HepG2 (cell line): ENCODE measurements around the gene TYMP. TPM values are rescaled to one million over a fixed set of nuclear protein-coding genes. Genes with fewer than 3 reads are reported as not detected.

Experiments
- ATF4 ChIP-seq, 2 experiments: fragments of 450-650 bp in 1 of 2; sonication (generic) in 1 of 2; formaldehyde crosslinking; IDR thresholded peaks; 2 replicates each; pipeline versions ENCODE4 v1.5.0 to v1.8.0; 2020 to 2022; ENCODE audit warnings: mild to moderate bottlenecking in 1 of 2, missing genetic modification reagents in 1 of 2
- E2F2 ChIP-seq: sonication (generic); formaldehyde crosslinking; IDR thresholded peaks from 2 replicates; pipeline ENCODE4 v1.4.0; 2020; ENCODE audit warnings: missing genetic modification reagents, borderline replicate concordance
- ELF4 ChIP-seq: sonication (generic); formaldehyde crosslinking; IDR thresholded peaks from 2 replicates; pipeline ENCODE4 v1.5.0; 2020; ENCODE audit warnings: missing genetic modification reagents, mild to moderate bottlenecking, moderate library complexity, borderline replicate concordance
- HOXA3 ChIP-seq: sonication (generic); formaldehyde crosslinking; IDR thresholded peaks from 2 replicates; pipeline ENCODE4 v1.5.0; 2020; ENCODE audit warnings: missing genetic modification reagents
- MTA3 ChIP-seq: sonication (generic); formaldehyde crosslinking; IDR thresholded peaks from 2 replicates; pipeline ENCODE4 v1.4.0; 2020; ENCODE audit warnings: missing genetic modification reagents
- NBN ChIP-seq: fragments of 450-650 bp; conservative IDR thresholded peaks from 2 replicates; pipeline ENCODE4 v1.6.1; 2017
- NCOA5 ChIP-seq: sonication (generic); formaldehyde crosslinking; IDR thresholded peaks from 2 replicates; pipeline ENCODE4 v1.4.0; 2020; ENCODE audit warnings: missing genetic modification reagents
- NFE2L1 ChIP-seq: sonication (generic); formaldehyde crosslinking; IDR thresholded peaks from 2 replicates; pipeline ENCODE4 v1.4.0; 2020; ENCODE audit warnings: missing genetic modification reagents, mild to moderate bottlenecking, borderline replicate concordance
- ONECUT2 ChIP-seq: sonication (generic); formaldehyde crosslinking; IDR thresholded peaks from 2 replicates; pipeline ENCODE4 v1.4.0; 2020; ENCODE audit warnings: missing genetic modification reagents
- RCOR2 ChIP-seq: IDR thresholded peaks from 2 replicates; pipeline ENCODE4 v1.6.1; 2016; ENCODE audit warnings: missing biosample characterization, missing genetic modification reagents
- RORA ChIP-seq: sonication (generic); formaldehyde crosslinking; IDR thresholded peaks from 2 replicates; pipeline ENCODE4 v1.5.0; 2020; ENCODE audit warnings: mild to moderate bottlenecking, missing genetic modification reagents, moderate library complexity
- RXRB ChIP-seq: IDR thresholded peaks from 2 replicates; pipeline ENCODE4 v1.6.1; 2016; ENCODE audit warnings: borderline replicate concordance, missing genetic modification reagents, missing compliant biosample characterization
- SRSF4 ChIP-seq: fragments of 200-400 bp; formaldehyde crosslinking; IDR thresholded peaks from one replicate; pipeline ENCODE4 v1.6.1; 2018; ENCODE audit warnings: mild to moderate bottlenecking, low read depth, low read length, moderate library complexity; ENCODE audit not compliant: poor library complexity, severe bottlenecking
- TCF7 ChIP-seq: sonication (generic); IDR thresholded peaks from 2 replicates; pipeline ENCODE4 v1.6.1; 2016; ENCODE audit warnings: antibody characterized with exemption, low read depth
- TMF1 ChIP-seq: sonication (generic); formaldehyde crosslinking; IDR thresholded peaks from 2 replicates; pipeline ENCODE4 v1.8.1; 2022; ENCODE audit warnings: low read depth, missing genetic modification reagents
- YEATS2 ChIP-seq: sonication (generic); formaldehyde crosslinking; IDR thresholded peaks from 2 replicates; pipeline ENCODE4 v1.4.0; 2020; ENCODE audit warnings: missing genetic modification reagents, borderline replicate concordance
- ZBTB21 ChIP-seq: sonication (generic); formaldehyde crosslinking; IDR thresholded peaks from 2 replicates; pipeline ENCODE4 v1.4.0; 2020; ENCODE audit warnings: missing genetic modification reagents
- ZEB1 ChIP-seq: IDR thresholded peaks from 2 replicates; pipeline ENCODE4 v1.6.1; 2012; ENCODE audit warnings: mild to moderate bottlenecking, low read depth, inconsistent platforms; ENCODE audit not compliant: insufficient replicate concordance
- ZNF34 ChIP-seq: sonication (generic); formaldehyde crosslinking; IDR thresholded peaks from 2 replicates; pipeline ENCODE4 v1.4.0; 2020; ENCODE audit warnings: mild to moderate bottlenecking, missing genetic modification reagents, borderline replicate concordance
- ZNF577 ChIP-seq: sonication (generic); formaldehyde crosslinking; IDR thresholded peaks from 2 replicates; pipeline ENCODE4 v1.4.0; 2020; ENCODE audit warnings: mild to moderate bottlenecking, low read depth, missing genetic modification reagents, borderline replicate concordance
- ZSCAN21 ChIP-seq: sonication (generic); formaldehyde crosslinking; IDR thresholded peaks from 2 replicates; pipeline ENCODE4 v1.8.0; 2022; ENCODE audit warnings: mild to moderate bottlenecking, missing genetic modification reagents, moderate library complexity, borderline replicate concordance
- polyA plus RNA-seq, 8 experiments: library from polyadenylated mRNA; depleted of rRNA in 3 of 8; stranded (reverse) in 7 of 8; unstranded in 1 of 8; fragments of >200 nt; fragmentation: Illumina TruSeq in 4 of 8; extraction: Trizol in 4 of 8; gene quantifications; 2 replicates each; pipeline versions ENCODE4 v1.2.1 to v1.2.3, GENCODE V29; 2011 to 2016; ENCODE audit warnings: low read depth in 4 of 8, missing spikeins in 1 of 8, mixed read lengths in 1 of 8; ENCODE audit not compliant: insufficient read depth in 1 of 8
- total RNA-seq, 5 experiments: library from RNA; depleted of rRNA; stranded (reverse); fragments of >200 nt; fragmentation: Illumina TruSeq; extraction: Trizol; gene quantifications; 2 replicates each; pipeline ENCODE4 v1.2.3, GENCODE V29; 2016; ENCODE audit warnings: low read depth in 1 of 5
- TF ChIP-seq, protein P1 (sequence below): sonication (generic); formaldehyde crosslinking; IDR thresholded peaks from 2 replicates; pipeline ENCODE4 v1.9.0; 2022; ENCODE audit warnings: low read depth, missing genetic modification reagents
- TF ChIP-seq, protein P2 (sequence below): sonication (generic); formaldehyde crosslinking; IDR thresholded peaks from 2 replicates; pipeline ENCODE4 v1.5.0; 2020; ENCODE audit warnings: missing genetic modification reagents

The TYMP gene
- total and polyA plus RNA-seq, 2 of the 13 experiments (the other 11 are each of a cell fraction or from before 2014, with no cell fraction given): 3.9 to 4.3 TPM

DNA sequence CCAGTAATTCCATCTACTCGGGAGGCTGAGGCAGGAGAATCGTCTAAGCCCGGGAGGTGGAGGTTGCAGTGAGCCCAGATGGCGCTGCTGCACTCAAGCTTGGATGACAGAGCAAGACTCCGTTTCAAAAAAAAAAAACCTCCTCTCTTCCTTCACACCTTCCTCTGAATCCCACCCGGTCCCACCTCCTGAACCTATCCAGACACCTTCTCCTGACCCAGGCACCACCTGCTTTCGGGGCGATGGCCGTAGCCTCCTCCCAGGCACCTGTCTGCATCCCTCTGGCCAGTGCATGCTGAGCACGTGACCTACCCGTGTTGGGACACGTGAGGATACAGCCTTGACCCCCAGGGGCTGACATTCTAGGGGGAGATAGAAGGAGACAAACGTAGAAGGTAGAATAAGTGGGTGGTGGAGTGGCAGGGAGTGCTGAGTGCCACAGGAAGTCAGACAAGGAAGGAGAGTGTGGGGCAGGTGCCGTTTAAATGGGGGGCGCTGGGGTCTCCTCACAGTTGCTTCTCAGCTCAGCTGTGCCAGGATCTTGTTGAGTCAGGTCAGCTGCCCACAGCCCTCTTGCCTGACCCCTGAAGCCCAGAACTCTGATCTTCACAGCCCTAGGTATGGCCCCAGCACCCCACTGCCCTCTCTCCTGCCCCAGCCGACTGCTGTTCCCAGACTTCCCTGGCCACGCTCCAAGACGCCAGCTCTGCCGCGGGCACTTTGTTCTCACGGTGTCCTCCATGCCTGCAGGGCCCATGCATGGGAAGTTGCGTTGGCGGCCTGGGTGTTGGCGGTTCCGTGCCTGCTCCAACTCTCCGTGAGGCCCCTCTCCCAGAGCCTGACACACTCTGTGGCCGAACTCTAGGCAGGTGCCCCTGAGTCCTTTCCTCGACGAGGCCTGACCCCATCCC lies 44.3 kb downstream of the TYMP start (continued):
- TF ChIP-seq, protein P1, sequence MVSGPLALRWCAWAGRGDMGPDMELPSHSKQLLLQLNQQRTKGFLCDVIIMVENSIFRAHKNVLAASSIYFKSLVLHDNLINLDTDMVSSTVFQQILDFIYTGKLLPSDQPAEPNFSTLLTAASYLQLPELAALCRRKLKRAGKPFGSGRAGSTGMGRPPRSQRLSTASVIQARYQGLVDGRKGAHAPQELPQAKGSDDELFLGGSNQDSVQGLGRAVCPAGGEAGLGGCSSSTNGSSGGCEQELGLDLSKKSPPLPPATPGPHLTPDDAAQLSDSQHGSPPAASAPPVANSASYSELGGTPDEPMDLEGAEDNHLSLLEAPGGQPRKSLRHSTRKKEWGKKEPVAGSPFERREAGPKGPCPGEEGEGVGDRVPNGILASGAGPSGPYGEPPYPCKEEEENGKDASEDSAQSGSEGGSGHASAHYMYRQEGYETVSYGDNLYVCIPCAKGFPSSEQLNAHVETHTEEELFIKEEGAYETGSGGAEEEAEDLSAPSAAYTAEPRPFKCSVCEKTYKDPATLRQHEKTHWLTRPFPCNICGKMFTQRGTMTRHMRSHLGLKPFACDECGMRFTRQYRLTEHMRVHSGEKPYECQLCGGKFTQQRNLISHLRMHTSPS: no peak; the same call in 1 of the 2 replicates
- TF ChIP-seq ATF4 (CRISPR knock-in tag; IDR thresholded peaks at IDR 0.05) (peak in 1 of 2 experiments; percentile 57; a peak in 2 of 4 replicates), NBN (no peak), RCOR2 (no peak), ZNF34 (CRISPR knock-in tag) (no peak), RORA (no peak), SRSF4 (no peak), ZSCAN21 (CRISPR knock-in tag) (0 out of 2 replicates have a peak, but pooled peaks have one; percentile 50), TCF7 (no peak; the same call in 1 of the 2 replicates), YEATS2 (CRISPR knock-in tag) (peak; percentile 27; the same call in 1 of the 2 replicates), MTA3 (no peak), ZNF577 (CRISPR knock-in tag) (no peak), ZEB1 (no peak), RXRB (CRISPR knock-in tag) (peak; percentile 80), E2F2 (no peak), NFE2L1 (CRISPR knock-in tag) (no peak), NCOA5 (CRISPR knock-in tag) (no peak), ZBTB21 (CRISPR knock-in tag) (0 out of 2 replicates have a peak, but pooled peaks have one; percentile 21), HOXA3 (no peak), TMF1 (CRISPR knock-in tag) (0 out of 2 replicates have a peak, but pooled peaks have one; percentile 28), ELF4 (CRISPR knock-in tag) (no peak), ONECUT2 (CRISPR knock-in tag) (no peak)
- TF ChIP-seq, protein P2, sequence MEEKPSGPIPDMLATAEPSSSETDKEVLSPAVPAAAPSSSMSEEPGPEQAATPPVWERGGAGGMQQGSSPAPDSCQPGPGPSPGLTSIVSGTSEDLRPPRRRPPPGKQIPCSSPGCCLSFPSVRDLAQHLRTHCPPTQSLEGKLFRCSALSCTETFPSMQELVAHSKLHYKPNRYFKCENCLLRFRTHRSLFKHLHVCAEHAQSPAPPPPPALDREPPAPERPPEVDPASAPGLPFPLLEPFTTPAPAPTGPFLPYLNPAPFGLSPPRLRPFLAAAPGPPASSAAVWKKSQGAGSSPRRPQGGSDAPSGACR (CRISPR knock-in tag): peak; percentile 60; the same call in 1 of the 2 replicates
